Hematopoietic multipotent progenitor cell treated with erythropoietin and hydrocortisone succinate and interleukin-3 and kit ligand, for 17 days (in vitro differentiated cells): ENCODE results near the gene KLHL30.
"Not testable (repeated sequence)": the region's sequence is repeated elsewhere in the genome, so short reads cannot be mapped to it uniquely, and the experiment has no call there.

Experiments used
- DNase-seq: peaks from one replicate; pipeline ENCODE4 v3.0.0-alpha.2; 2015; ENCODE audit warnings: low spot score

Gene KLHL30

GRCh38 chr2:238102865-238103264 lies 35.6 kb upstream of the KLHL30 start:
- DNase-seq: no peak

- DNase-seq: no peak
Measured at GRCh38 chr2:238103465-238104225, 34.8 kb upstream of the KLHL30 start.

- DNase-seq: no peak
Measured at GRCh38 chr2:238104226-238104690, 34.2 kb upstream of the KLHL30 start.

- DNase-seq: no peak
Measured at GRCh38 chr2:238104691-238105371, 33.6 kb upstream of the KLHL30 start.

- no peak for DNase-seq
Measured at GRCh38 chr2:238105506-238106338, 32.7 kb upstream of the KLHL30 start.

- DNase-seq: no peak
Measured at GRCh38 chr2:238106339-238106697, 32.1 kb upstream of the KLHL30 start.

- no peak for DNase-seq
Measured at GRCh38 chr2:238106698-238107524, 31.6 kb upstream of the KLHL30 start.

GRCh38 chr2:238107525-238108422 lies 30.7 kb upstream of the KLHL30 start:
- DNase-seq: no peak

- no peak for DNase-seq
Measured at GRCh38 chr2:238108423-238109183, 29.9 kb upstream of the KLHL30 start.

GRCh38 chr2:238113611-238114010 lies 24.9 kb upstream of the KLHL30 start:
- DNase-seq: no peak

GRCh38 chr2:238114331-238114841 lies 24.1 kb upstream of the KLHL30 start:
- DNase-seq: no peak

- DNase-seq: no peak
Measured at GRCh38 chr2:238114851-238115660, 23.4 kb upstream of the KLHL30 start.

- DNase-seq: not testable (repeated sequence)
Measured at GRCh38 chr2:238115709-238116108, 22.8 kb upstream of the KLHL30 start.

- no peak for DNase-seq
Measured at GRCh38 chr2:238116298-238117198, 21.9 kb upstream of the KLHL30 start.

- DNase-seq: no peak
Measured at GRCh38 chr2:238117199-238118154, 21.0 kb upstream of the KLHL30 start.

GRCh38 chr2:238119756-238120462 lies 18.6 kb upstream of the KLHL30 start:
- no peak for DNase-seq
